ENCODE data around the gene OR11A1. TPM values are rescaled to one million over a fixed set of nuclear protein-coding genes. Genes with fewer than 3 reads are reported as not detected.

Gene OR11A1, protein sequence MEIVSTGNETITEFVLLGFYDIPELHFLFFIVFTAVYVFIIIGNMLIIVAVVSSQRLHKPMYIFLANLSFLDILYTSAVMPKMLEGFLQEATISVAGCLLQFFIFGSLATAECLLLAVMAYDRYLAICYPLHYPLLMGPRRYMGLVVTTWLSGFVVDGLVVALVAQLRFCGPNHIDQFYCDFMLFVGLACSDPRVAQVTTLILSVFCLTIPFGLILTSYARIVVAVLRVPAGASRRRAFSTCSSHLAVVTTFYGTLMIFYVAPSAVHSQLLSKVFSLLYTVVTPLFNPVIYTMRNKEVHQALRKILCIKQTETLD
- not detected for total RNA-seq
- long read RNA-seq, result 0 reads

DNA sequence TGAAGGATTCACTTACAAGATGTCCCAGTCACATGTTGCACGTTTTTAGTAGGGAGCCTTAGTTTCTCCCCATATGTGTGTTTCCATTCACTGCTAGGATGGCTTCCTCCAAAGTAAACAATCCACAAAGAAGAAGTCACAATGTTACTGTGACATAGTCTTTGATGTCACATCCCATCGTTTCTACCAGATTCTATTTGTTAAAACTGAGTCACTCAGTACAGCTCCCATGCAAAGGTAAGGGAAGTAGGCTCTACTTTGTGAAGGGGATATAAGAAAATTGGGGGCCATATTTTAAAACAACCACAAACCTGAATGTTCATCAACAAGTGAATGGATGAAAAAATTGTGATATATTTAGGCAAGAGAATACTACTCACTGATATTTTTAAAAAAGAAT is at the start of gene OR11A1, which contains the start of gene OR2H1:
TSS of gene OR11A1 (minus strand) at position 101 of the 400 bp plus-strand sequence. CDS start 29,430 bp downstream, outside the sequence.
TSS of gene OR2H1 (plus strand) at position 185 of the 400 bp plus-strand sequence. CDS start 4,615 bp downstream, outside the sequence.
- DNase-seq (ENCODE audit: missing footprints) (no peak), ATAC-seq (no peak)
- intact Hi-C loops (cut with DNase I), result no loop called here

DNA sequence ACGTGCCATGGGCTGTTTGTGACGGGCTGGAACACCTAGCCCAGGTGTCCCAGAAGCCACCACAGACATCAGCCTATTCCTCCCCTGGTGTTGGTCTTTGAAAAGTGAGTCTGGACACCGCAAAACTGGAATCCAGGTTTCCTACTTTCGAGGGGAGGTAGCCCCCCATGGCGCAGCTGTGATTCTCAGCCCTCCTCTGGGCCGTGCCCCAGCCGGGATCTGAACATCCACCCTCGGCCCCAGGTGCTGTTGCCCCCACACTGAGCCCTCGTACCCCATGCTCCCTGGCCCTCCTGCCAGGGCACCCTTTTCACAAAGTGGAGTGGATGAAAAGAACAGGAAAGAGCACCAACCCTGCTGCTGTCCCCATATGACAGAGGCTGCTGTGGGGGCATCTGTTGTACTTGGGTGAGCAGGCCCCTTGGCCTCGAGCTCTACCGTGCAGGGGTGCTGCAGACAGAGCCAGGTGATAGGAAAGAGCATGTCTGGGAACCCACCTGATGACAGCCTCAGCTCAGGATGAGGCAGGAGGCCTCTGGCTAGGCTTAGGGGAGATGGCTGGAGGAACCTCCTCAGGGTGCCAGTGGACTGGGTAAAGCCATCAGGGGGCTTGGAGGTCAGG is 49.7 kb upstream of the OR11A1 start:
- intact Hi-C loops (cut with DNase I), result no loop called here
- DNase-seq (ENCODE audit: missing footprints) (no peak), ATAC-seq (no peak)

DNA sequence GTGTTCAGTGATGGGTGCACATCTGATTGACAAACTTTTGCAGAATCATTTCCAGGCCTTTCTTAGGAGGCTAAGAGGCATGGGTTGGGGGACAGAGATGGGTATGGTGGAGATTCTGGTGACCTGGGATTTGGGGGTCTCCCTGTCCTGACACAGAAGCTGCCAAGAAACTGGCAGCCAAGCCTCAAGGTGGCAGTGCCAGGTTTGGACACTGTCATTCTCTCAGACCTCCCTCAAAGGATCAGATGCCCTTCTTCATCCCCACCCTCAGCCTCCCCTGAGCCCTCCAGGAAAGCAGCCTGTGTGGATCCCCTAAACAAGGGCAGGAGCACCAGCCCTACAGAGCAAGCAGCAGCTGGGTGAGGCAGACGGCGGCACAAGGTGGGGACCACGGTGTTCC is 48.9 kb upstream of the OR11A1 start:
- DNase-seq (ENCODE audit: missing footprints), result no peak
- intact Hi-C loops (cut with DNase I), result no loop called here
- ATAC-seq, result no peak

DNA sequence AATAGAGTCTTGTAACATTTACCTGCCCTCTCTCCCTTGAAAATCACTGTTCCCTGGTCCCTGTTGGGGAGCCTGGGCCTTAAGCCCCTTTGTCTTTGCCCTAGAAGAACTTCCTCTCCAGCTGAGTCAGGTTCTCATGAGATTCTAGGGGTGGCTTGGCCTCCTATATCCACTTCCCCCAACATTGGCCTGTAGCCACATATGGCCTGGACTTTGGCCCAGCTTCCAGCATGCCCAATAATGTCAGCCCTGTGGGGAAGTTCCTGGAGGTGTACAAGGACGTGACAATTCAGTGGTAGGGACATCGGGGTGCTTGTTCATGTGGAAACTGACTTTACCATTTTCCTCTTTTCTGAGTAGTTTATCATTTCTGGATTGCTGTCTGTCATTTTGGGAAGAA is 48.1 kb upstream of the OR11A1 start:
- ATAC-seq (no peak), DNase-seq (ENCODE audit: missing footprints) (no peak)
- intact Hi-C loops (cut with DNase I), result no loop called here

DNA sequence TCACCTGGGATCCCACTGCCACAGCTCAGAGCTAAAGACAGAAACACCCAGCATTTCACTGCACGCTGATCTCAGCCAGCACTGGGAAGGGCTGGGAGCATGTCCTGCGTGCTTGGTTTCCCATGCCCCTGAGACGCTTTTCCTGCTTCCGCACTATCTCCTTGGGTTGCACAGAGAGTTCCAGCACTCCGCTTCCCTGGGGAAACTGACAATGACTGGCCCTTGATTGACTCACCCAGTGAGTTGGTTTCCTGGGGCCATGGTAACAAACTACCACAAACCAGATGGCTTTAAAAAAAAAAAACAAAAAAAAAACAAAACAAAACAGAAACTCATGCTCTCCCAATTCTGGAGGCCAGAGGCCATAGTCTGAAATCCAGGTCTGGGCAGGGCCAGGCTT is 45.7 kb upstream of the OR11A1 start:
- DNase-seq (ENCODE audit: missing footprints) (no peak), ATAC-seq (no peak)
- intact Hi-C loops (cut with DNase I), result no loop called here

DNA sequence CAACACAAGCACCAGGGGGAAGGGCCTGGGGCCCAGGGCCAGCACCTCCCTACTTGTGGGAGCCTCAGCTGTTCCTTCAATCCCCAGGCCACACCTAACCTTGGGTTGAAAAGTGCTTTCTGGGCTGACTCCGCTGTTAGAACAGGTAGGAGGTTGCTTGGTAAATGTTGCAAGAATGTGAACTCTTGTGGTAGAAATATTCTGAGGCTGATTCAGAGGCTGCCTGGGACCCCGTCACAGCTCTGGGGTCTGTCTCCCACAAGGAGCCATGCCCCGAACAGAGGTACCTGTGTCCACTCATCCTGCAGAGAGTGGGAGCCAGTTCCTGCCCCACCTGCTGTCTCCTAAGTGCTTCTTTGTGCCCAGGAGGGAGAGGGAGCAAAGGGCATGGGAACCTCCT is 45.3 kb upstream of the OR11A1 start:
- intact Hi-C loops (cut with DNase I), result no loop called here
- ATAC-seq, result no peak
- DNase-seq (ENCODE audit: missing footprints), result no peak

DNA sequence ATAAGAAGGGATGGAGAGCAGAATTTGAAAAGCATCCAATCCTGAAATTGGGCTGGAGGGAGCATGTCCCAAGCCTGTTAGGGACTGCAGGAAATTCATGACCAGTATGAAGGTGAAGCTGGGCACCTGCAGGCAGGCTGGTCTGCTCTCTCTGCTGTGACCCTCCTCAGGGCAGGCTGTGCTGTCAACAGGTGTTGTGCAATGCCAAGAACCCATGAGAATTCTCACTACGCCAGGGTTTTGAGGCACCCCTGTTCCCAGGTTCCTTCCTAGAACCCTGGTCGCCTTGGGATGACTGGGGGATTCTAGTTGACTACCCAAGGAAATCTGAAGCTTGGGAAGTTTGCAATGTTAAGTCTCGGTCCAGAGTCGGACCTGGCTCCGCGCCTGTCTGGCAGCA is 44.2 kb upstream of the OR11A1 start:
- intact Hi-C loops (cut with DNase I), result no loop called here
- no peak for ATAC-seq
- no peak for DNase-seq (ENCODE audit: missing footprints)

DNA sequence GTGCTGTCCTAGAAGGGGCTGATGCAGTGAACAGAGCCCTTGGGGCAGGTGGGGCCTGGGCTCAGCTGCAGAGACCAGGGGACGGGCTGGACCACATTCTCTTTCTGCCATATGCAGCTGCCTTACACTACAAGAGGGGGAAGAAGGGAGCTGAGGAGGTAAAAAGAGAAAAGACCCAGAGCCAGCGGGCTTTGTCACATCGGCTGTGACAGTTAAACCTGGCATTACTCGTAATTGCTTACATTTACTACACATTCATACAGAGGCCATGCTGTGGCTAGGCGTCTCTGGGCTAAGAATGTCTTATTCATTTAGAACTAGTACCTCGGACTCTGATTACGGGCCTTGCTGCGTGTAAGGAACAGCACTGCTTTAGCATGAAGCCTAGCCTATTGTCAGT is 43.7 kb upstream of the OR11A1 start:
- ATAC-seq, result no peak
- DNase-seq (ENCODE audit: missing footprints), result no peak
- intact Hi-C loops (cut with DNase I), result no loop called here

DNA sequence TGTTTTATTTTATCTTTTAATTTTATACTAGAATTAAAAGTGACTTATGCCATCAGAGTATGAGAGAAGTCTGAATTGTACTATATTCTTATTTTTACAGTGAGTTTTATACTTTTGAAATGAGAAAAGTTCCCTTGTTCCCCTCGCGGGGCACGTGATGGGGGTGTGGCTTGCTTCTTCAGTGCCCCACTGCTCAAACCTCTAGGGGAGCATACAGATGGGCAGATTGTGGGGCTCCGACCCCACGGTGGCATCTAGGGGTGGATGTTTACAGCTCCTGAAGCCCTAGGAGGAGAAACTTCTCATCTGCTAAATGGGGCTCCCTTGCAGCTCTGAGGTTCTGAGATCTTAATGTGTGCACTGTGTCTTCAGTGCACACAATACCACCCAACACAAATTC is 42.8 kb upstream of the OR11A1 start:
- no peak for ATAC-seq
- intact Hi-C loops (cut with DNase I), result no loop called here

DNA sequence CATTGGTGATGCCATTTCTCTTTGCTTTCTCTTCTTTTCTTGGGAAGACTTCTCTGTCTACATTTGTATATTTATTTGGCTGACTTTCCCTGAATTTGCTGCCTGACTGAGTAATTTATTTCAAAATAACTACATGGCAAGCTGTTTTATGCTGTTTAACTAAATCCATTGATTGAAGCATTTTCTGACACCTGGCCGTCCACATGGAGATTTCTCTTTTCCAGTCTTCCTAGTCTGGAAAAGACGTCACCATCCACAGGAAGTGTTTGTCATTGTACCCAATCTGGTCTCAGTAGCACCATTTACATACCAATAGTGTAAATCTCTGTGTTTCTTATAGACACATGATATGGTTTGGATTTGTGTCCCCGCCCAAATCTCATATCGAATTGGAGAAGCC is 40.1 kb upstream of the OR11A1 start:
- DNase-seq (ENCODE audit: missing footprints) (no peak), ATAC-seq (no peak)
- intact Hi-C loops (cut with DNase I), result no loop called here

More for the DNA sequence above, 42.8 kb upstream of the OR11A1 start:
- no peak for DNase-seq (ENCODE audit: missing footprints)

DNA sequence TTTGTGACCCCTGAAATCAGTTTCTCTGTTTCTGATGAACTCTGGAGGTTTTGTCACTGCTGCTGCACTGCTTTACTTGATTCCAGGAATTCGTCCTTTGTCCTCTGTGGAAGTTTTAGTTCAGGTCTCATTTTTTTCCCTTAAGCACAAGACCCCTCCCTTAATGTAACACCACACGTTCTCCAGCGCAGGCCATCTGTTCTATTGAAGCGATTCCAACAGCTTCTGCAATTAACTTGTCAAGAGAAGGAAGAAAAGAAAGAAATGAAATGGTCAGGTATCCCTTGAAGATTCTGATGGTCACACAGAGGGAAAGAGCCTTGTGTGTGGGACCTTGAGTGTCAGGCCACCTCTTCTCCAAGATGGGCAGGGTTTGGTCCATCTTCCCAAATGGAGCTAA is 38.7 kb upstream of the OR11A1 start:
- ATAC-seq, result no peak
- intact Hi-C loops (cut with DNase I), result no loop called here
- no peak for DNase-seq (ENCODE audit: missing footprints)

DNA sequence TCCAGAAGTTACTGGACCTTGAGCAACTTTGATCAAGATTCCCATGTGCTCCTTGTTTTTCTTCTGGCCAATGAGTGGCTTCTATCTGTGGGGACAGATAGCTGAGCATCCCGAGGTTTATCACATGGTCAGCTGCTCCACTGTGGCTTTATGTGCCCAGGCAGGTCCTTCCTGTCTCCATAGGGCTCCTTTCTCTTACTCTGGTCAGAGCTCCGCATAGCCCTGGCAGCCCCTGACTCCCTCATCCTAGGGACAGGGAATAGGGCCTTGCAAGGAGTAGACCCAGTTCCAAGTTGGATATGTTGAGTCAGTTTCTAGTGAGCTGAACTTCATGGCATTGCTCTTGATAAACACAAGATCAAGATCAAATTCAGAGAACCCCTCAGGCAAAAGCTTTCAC is 37.3 kb upstream of the OR11A1 start:
- no peak for ATAC-seq
- DNase-seq (ENCODE audit: missing footprints), result no peak
- intact Hi-C loops (cut with DNase I), result no loop called here

DNA sequence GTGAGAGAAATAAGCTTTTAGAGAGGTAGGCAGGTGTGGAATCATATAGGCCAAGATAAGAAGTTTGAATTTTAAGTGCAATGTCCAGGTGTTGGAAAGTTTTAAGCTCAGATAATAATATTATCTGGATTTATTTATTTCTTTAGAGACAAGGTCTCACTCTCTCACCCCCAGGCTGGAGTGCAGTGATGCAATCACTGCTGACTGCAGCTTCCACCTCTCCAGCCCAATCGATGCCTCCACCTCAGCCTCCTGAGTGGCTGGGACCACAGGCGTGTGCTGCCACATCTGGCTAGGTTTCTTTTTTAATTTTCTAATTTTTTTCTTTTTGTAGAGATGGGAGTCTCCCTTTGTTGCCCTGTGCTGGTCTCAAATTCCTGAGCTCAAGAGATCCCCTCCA is 36.4 kb upstream of the OR11A1 start:
- DNase-seq (ENCODE audit: missing footprints) (no peak), ATAC-seq (no peak)
- intact Hi-C loops (cut with DNase I), result no loop called here

DNA sequence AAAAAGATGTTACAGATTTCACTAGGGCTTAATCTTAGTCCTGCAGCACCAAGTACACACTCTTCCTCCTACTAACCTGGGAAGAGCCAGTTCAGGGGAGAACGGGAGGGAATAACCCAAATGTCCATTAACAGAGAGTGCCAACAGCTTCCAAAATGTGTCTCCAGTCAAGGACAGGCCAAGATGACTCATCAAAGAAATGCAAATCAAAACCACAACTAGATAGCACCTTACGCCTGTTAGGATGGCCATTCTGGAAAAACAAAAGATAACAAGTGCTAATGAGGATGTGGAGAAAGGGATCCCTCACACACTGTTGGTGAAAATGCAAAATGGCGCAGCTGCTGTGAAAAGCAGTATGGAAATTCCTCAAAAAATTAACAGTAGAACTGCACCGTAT is 34.7 kb upstream of the OR11A1 start:
- DNase-seq (ENCODE audit: missing footprints), result no peak
- no peak for ATAC-seq
- intact Hi-C loops (cut with DNase I), result no loop called here

DNA sequence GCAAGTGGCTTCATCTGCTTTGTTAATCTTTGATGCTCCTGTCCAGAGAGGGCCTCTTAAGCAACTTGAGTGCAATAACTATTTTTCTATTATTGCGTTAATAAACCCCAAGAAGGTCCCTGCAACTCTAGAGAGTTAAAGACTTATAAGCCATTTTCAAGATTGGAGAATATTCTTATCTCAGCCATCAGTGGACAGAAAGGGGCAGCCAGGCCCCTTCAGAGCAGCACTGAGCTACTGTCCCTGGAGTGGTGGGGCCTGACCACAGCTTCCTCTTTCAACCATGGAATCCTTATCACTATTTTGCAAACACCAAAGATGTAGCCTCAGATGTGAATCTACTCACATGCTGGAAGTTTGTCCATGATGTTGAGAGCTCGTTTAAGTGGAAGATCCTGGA is 33.7 kb upstream of the OR11A1 start:
- DNase-seq (ENCODE audit: missing footprints), result no peak
- ATAC-seq, result no peak
- intact Hi-C loops (cut with DNase I), result no loop called here

DNA sequence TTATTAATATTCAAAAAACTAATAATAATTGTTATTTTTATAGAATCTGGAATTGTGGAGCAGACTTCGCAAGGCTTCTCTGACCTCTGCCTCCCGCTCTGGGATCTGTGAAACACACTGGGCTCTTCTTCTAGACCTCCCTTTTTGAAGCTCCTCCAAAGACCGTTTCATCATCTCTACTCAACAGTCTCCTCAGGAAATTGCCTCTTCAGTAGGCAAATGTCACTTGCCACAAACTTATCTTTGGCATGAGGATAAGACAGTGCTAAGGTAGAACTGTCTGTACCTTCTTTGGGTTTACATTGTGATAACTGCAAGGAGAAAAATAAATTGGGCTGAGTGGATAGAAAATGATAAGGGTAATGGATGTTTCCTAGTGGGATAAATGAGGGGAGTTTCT is 33.2 kb upstream of the OR11A1 start:
- ATAC-seq (no peak), DNase-seq (ENCODE audit: missing footprints) (no peak)
- intact Hi-C loops (cut with DNase I), result no loop called here

DNA sequence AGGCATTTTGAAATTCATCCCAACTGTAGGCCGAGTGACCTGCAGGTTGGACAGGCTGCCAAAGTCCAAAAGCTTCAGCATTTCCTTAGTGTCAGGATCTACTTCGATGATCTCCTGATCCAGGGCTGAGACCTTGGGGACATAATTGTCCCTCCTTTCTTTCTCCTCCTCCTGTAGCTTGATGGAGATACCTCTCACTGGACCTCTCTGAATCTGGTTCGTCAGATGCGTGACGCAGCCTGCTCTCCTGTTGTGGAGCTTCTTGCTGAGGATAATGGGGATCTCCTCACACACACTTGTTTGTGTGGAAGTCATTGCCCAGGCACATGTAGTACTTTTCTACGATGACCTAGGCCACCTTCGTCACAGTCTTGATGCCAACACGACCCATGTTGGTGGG is 32.4 kb upstream of the OR11A1 start:
- intact Hi-C loops (cut with DNase I), result no loop called here
- no peak for ATAC-seq

DNA sequence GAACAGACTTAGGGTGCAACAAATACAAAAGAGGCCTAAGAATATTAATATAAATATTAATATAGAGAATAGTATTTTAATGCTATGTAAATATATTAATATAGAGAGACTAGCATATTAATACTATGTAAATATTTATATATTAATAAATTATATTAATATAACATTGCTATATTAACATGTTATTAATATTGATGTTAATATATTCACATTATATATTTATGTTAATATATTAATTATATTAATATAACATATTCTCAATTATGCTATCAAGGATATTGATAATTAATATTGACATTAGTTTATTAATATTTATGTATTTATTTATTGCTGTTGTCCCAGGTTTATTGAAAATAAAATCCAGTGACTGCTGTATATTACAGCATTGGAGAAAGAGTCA is 32.0 kb upstream of the OR11A1 start:
- ATAC-seq (no peak), DNase-seq (ENCODE audit: missing footprints) (no peak)
- intact Hi-C loops (cut with DNase I), result no loop called here

More for the DNA sequence above, 32.4 kb upstream of the OR11A1 start:
- no peak for DNase-seq (ENCODE audit: missing footprints)

DNA sequence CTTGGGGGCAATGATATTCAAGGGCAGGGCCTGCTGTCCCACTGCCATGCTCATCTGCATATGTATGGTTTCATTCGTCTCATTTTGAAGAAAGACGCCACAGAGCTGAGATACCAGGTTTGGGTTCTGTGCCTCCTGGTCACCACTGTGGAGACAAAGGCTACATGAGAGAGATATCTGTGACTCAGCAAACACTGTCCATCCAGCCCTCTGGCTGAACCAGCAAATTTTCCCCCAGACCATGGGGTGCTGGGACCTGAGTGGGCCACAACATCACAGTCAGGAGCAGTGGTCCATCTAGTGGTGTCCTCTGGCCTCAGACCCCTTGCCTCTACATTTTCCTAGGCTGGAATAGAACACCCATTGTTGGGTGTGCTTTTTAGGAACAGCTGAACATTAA is 30.8 kb upstream of the OR11A1 start, which contains the start of gene MAS1L:
TSS of gene MAS1L (minus strand) at position 297 of the 400 bp plus-strand sequence. CDS start at position 243, 54 bp downstream.
- DNase-seq (ENCODE audit: missing footprints), result no peak

DNA sequence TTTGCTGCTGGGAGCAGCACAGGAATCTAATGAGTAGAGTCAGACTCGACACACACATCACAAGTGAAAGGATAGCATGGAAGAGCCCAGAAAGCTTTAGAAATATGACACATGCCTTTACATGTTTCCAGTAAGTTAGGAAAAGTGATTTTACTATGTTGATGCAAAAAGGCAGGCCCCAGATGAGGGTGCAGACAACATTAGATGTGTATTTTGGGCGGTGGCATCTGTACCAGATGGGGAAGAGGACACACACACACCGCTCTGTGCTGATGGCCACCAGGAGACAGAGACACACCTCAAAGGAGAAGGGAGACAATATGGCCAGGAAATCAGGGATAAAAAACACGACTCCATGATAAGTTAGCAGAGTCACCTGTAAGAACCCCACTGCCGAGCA is 30.3 kb upstream of the OR11A1 start:
- intact Hi-C loops (cut with DNase I), result no loop called here
- no peak for DNase-seq (ENCODE audit: missing footprints)
- ATAC-seq, result no peak

More for the DNA sequence above, 30.8 kb upstream of the OR11A1 start, which contains the start of gene MAS1L:
- no peak for ATAC-seq
- intact Hi-C loops (cut with DNase I), result no loop called here
